IPS-NIHi7 (cell line): ENCODE data around the gene NUP210.

Source experiments
- DNase-seq: peaks from one replicate; pipeline ENCODE4 v3.0.0; 2012; ENCODE audit warnings: mixed read lengths; ENCODE audit errors: extremely low spot score

The NUP210 gene

GRCh38 chr3:13375464-13375863 is 44.7 kb downstream of the NUP210 start:
- DNase-seq = no peak

GRCh38 chr3:13373975-13374586 is 46.0 kb downstream of the NUP210 start:
- DNase-seq = no peak

- no peak for DNase-seq
Observed at GRCh38 chr3:13372656-13373055, 47.5 kb downstream of the NUP210 start.

- no peak for DNase-seq
Observed at GRCh38 chr3:13372126-13372525, 48.0 kb downstream of the NUP210 start.

GRCh38 chr3:13371100-13372075 is 48.7 kb downstream of the NUP210 start:
- no peak for DNase-seq

- no peak for DNase-seq
Observed at GRCh38 chr3:13370609-13371008, 49.5 kb downstream of the NUP210 start.

GRCh38 chr3:13370055-13370454 is 50.1 kb downstream of the NUP210 start:
- DNase-seq = no peak

GRCh38 chr3:13368834-13369233 is 51.3 kb downstream of the NUP210 start:
- DNase-seq = no peak

- DNase-seq = no peak
Observed at GRCh38 chr3:13367728-13368127, 52.4 kb downstream of the NUP210 start.

- DNase-seq = peak; percentile 45
Observed at GRCh38 chr3:13365390-13366379, 54.4 kb downstream of the NUP210 start.

GRCh38 chr3:13364602-13365271 is 55.4 kb downstream of the NUP210 start:
- peak; percentile 47 for DNase-seq

- DNase-seq = no peak
Observed at GRCh38 chr3:13362551-13362950, 57.6 kb downstream of the NUP210 start.

- DNase-seq = no peak
Observed at GRCh38 chr3:13359916-13360315, 60.2 kb downstream of the NUP210 start.

GRCh38 chr3:13358643-13359042 is 61.5 kb downstream of the NUP210 start:
- no peak for DNase-seq

- DNase-seq = no peak
Observed at GRCh38 chr3:13358051-13358450, 62.1 kb downstream of the NUP210 start.

GRCh38 chr3:13357074-13357473 is 63.0 kb downstream of the NUP210 start:
- no peak for DNase-seq

- DNase-seq = peak; percentile 53
Observed at GRCh38 chr3:13353936-13354542, 66.1 kb downstream of the NUP210 start.

GRCh38 chr3:13353506-13353905 is 66.6 kb downstream of the NUP210 start:
- DNase-seq = no peak

- DNase-seq = no peak
Observed at GRCh38 chr3:13352621-13353131, 67.4 kb downstream of the NUP210 start.

- DNase-seq = no peak
Observed at GRCh38 chr3:13349823-13350222, 70.3 kb downstream of the NUP210 start.
